Measurements from ENCODE around the gene SLC7A1.

The SLC7A1 gene

GRCh38 chr13:29511106-29511796 is 84.2 kb downstream of the SLC7A1 start:
- DNase-seq (ENCODE audit: low read depth in 2 of 2), result no peak

- DNase-seq (ENCODE audit: low read depth in 2 of 2), result no peak
Observed at GRCh38 chr13:29510651-29511084, 84.8 kb downstream of the SLC7A1 start.

- no peak for DNase-seq (ENCODE audit: low read depth in 2 of 2)
Observed at GRCh38 chr13:29509999-29510589, 85.4 kb downstream of the SLC7A1 start.

GRCh38 chr13:29508876-29509252 is 86.6 kb downstream of the SLC7A1 start:
- DNase-seq (ENCODE audit: low read depth in 2 of 2), result no peak

- DNase-seq (ENCODE audit: low read depth in 2 of 2), result peak; percentile 57 to 59
Observed at GRCh38 chr13:29508130-29508875, 87.2 kb downstream of the SLC7A1 start.

GRCh38 chr13:29507356-29507755 is 88.1 kb downstream of the SLC7A1 start:
- DNase-seq (ENCODE audit: low read depth in 2 of 2), result no peak

- DNase-seq (ENCODE audit: low read depth in 2 of 2), result no peak
Observed at GRCh38 chr13:29505950-29506349, 89.5 kb downstream of the SLC7A1 start.

- no peak for DNase-seq (ENCODE audit: low read depth in 2 of 2)
Observed at GRCh38 chr13:29505511-29505910, 90.0 kb downstream of the SLC7A1 start.

- DNase-seq (ENCODE audit: low read depth in 2 of 2), result no peak
Observed at GRCh38 chr13:29504691-29505090, 90.8 kb downstream of the SLC7A1 start.

- DNase-seq (ENCODE audit: low read depth in 2 of 2), result peak in 1 of 2 experiments; percentile 8
Observed at GRCh38 chr13:29503041-29503837, 92.2 kb downstream of the SLC7A1 start.

- DNase-seq (ENCODE audit: low read depth in 2 of 2), result no peak
Observed at GRCh38 chr13:29502391-29503008, 93.0 kb downstream of the SLC7A1 start.

- no peak for DNase-seq (ENCODE audit: low read depth in 2 of 2)
Observed at GRCh38 chr13:29501674-29502073, 93.8 kb downstream of the SLC7A1 start.

GRCh38 chr13:29500386-29500785 is 95.1 kb downstream of the SLC7A1 start:
- no peak for DNase-seq (ENCODE audit: low read depth in 2 of 2)

- no peak for DNase-seq (ENCODE audit: low read depth in 2 of 2)
Observed at GRCh38 chr13:29499506-29500165, 95.9 kb downstream of the SLC7A1 start.

- DNase-seq (ENCODE audit: low read depth in 2 of 2), result no peak
Observed at GRCh38 chr13:29498426-29499040, 97.0 kb downstream of the SLC7A1 start.

GRCh38 chr13:29497137-29497654 is 98.3 kb downstream of the SLC7A1 start:
- DNase-seq (ENCODE audit: low read depth in 2 of 2), result peak; percentile 33 to 39

- DNase-seq (ENCODE audit: low read depth in 2 of 2), result no peak
Observed at GRCh38 chr13:29496241-29496712, 99.2 kb downstream of the SLC7A1 start.

- no peak for DNase-seq (ENCODE audit: low read depth in 2 of 2)
Observed at GRCh38 chr13:29494520-29494919, 101.0 kb downstream of the SLC7A1 start.

GRCh38 chr13:29493796-29494195 is 101.7 kb downstream of the SLC7A1 start:
- DNase-seq (ENCODE audit: low read depth in 2 of 2), result no peak

- no peak for DNase-seq (ENCODE audit: low read depth in 2 of 2)
Observed at GRCh38 chr13:29491248-29491647, 104.2 kb downstream of the SLC7A1 start.

All from fibroblast of skin of left quadriceps (primary cell).